ENCODE measurements around the gene CPNE8. TPM values are rescaled to one million over a fixed set of nuclear protein-coding genes. Genes with fewer than 3 reads are reported as not detected.

Gene CPNE8
- total RNA-seq, 1 donor from 2014 or later, result 10.8 TPM

DNA sequence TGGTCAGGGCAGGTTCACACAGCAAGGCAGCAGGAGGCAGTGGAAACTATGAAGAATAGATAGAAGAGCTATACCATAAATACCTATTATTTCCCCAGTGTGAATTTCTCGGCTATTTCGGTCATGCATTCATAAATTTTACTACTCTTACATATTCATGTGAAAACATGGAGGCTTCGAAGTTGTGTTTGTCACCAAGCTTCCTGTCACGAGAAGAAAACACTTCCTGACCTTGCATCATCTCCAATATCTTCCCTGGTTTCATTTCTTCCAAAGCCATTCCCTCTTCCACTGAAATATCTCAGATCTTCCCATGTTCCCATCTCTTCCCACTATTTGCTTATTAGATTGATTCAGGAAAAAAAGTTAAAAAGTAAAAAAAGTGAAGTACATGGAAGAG is 80.4 kb downstream of the CPNE8 start:
- no peaks in the 10 kb centered on the region for H3K4me1 Mint-ChIP-seq (ENCODE audit: unreplicated experiment)
- H3K27ac Mint-ChIP-seq (ENCODE audit: unreplicated experiment), result no peak overlapping the region
- TF ChIP-seq, protein P1, sequence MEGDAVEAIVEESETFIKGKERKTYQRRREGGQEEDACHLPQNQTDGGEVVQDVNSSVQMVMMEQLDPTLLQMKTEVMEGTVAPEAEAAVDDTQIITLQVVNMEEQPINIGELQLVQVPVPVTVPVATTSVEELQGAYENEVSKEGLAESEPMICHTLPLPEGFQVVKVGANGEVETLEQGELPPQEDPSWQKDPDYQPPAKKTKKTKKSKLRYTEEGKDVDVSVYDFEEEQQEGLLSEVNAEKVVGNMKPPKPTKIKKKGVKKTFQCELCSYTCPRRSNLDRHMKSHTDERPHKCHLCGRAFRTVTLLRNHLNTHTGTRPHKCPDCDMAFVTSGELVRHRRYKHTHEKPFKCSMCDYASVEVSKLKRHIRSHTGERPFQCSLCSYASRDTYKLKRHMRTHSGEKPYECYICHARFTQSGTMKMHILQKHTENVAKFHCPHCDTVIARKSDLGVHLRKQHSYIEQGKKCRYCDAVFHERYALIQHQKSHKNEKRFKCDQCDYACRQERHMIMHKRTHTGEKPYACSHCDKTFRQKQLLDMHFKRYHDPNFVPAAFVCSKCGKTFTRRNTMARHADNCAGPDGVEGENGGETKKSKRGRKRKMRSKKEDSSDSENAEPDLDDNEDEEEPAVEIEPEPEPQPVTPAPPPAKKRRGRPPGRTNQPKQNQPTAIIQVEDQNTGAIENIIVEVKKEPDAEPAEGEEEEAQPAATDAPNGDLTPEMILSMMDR (IDR thresholded peaks at IDR 0.05; ENCODE audit: unreplicated experiment), result no peak
- no peak for DNase-seq (ENCODE audit: low spot score)
- H3K4me3 Mint-ChIP-seq (ENCODE audit: unreplicated experiment), result no peak overlapping the region
- no peaks in the 10 kb centered on the region for H3K9me3 Mint-ChIP-seq (ENCODE audit: unreplicated experiment)
- no peaks in the 10 kb centered on the region for H3K27me3 Mint-ChIP-seq (ENCODE audit: unreplicated experiment)
- no peaks in the 10 kb centered on the region for H3K36me3 Mint-ChIP-seq (ENCODE audit: low read depth, unreplicated experiment)

- Mint-ChIP-seq H3K36me3 (ENCODE audit: low read depth, unreplicated experiment) (no peaks in the 10 kb centered on the region), H3K27me3 (ENCODE audit: unreplicated experiment) (no peaks in the 10 kb centered on the region), H3K4me1 (ENCODE audit: unreplicated experiment) (no peaks in the 10 kb centered on the region), H3K27ac (ENCODE audit: unreplicated experiment) (no peak overlapping the region), H3K4me3 (ENCODE audit: unreplicated experiment) (no peak overlapping the region), H3K9me3 (ENCODE audit: unreplicated experiment) (no peaks in the 10 kb centered on the region)
- DNase-seq (ENCODE audit: low spot score), result no peak
- TF ChIP-seq, protein P1 (IDR thresholded peaks at IDR 0.05; ENCODE audit: unreplicated experiment), result no peak
Observed at GRCh38 chr12:38823738-38824137, 81.7 kb downstream of the CPNE8 start.

- Mint-ChIP-seq H3K9me3 (ENCODE audit: unreplicated experiment) (no peaks in the 10 kb centered on the region), H3K4me1 (ENCODE audit: unreplicated experiment) (no peaks in the 10 kb centered on the region), H3K4me3 (ENCODE audit: unreplicated experiment) (no peak overlapping the region), H3K27me3 (ENCODE audit: unreplicated experiment) (no peaks in the 10 kb centered on the region), H3K27ac (ENCODE audit: unreplicated experiment) (no peak overlapping the region), H3K36me3 (ENCODE audit: low read depth, unreplicated experiment) (no peaks in the 10 kb centered on the region)
- DNase-seq (ENCODE audit: low spot score), result no peak
- TF ChIP-seq, protein P1 (IDR thresholded peaks at IDR 0.05; ENCODE audit: unreplicated experiment), result no peak
Observed at GRCh38 chr12:38823314-38823713, 82.1 kb downstream of the CPNE8 start.

GRCh38 chr12:38817942-38818341 is 87.4 kb downstream of the CPNE8 start:
- peaks cover 3% of the 10 kb centered on the region for H3K27me3 Mint-ChIP-seq (ENCODE audit: unreplicated experiment)

GRCh38 chr12:38813923-38814322 is 91.5 kb downstream of the CPNE8 start:
- H3K9me3 Mint-ChIP-seq (ENCODE audit: unreplicated experiment), result no peaks in the 10 kb centered on the region
- no peaks in the 10 kb centered on the region for H3K4me1 Mint-ChIP-seq (ENCODE audit: unreplicated experiment)
- peaks cover 10% of the 10 kb centered on the region for H3K36me3 Mint-ChIP-seq (ENCODE audit: low read depth, unreplicated experiment)
- TF ChIP-seq, protein P1 (IDR thresholded peaks at IDR 0.05; ENCODE audit: unreplicated experiment), result no peak
- H3K27ac Mint-ChIP-seq (ENCODE audit: unreplicated experiment), result no peak overlapping the region
- no peak for DNase-seq (ENCODE audit: low spot score)
- H3K4me3 Mint-ChIP-seq (ENCODE audit: unreplicated experiment), result no peak overlapping the region
- H3K27me3 Mint-ChIP-seq (ENCODE audit: unreplicated experiment), result peaks cover 3% of the 10 kb centered on the region

More at GRCh38 chr12:38817942-38818341, 87.4 kb downstream of the CPNE8 start:
- Mint-ChIP-seq H3K4me1 (ENCODE audit: unreplicated experiment) (no peaks in the 10 kb centered on the region), H3K4me3 (ENCODE audit: unreplicated experiment) (no peak overlapping the region), H3K27ac (ENCODE audit: unreplicated experiment) (no peak overlapping the region), H3K9me3 (ENCODE audit: unreplicated experiment) (no peaks in the 10 kb centered on the region), H3K36me3 (ENCODE audit: low read depth, unreplicated experiment) (peaks cover 3% of the 10 kb centered on the region)
- DNase-seq (ENCODE audit: low spot score), result no peak
- TF ChIP-seq, protein P1 (IDR thresholded peaks at IDR 0.05; ENCODE audit: unreplicated experiment), result no peak

Data from endothelial cell (in vitro differentiated cells).